ENCODE measurements around the gene RALGAPA1.
"Not testable (repeated sequence)": the region's sequence is repeated elsewhere in the genome, so short reads cannot be mapped to it uniquely, and the experiment has no call there.

Gene RALGAPA1

DNA sequence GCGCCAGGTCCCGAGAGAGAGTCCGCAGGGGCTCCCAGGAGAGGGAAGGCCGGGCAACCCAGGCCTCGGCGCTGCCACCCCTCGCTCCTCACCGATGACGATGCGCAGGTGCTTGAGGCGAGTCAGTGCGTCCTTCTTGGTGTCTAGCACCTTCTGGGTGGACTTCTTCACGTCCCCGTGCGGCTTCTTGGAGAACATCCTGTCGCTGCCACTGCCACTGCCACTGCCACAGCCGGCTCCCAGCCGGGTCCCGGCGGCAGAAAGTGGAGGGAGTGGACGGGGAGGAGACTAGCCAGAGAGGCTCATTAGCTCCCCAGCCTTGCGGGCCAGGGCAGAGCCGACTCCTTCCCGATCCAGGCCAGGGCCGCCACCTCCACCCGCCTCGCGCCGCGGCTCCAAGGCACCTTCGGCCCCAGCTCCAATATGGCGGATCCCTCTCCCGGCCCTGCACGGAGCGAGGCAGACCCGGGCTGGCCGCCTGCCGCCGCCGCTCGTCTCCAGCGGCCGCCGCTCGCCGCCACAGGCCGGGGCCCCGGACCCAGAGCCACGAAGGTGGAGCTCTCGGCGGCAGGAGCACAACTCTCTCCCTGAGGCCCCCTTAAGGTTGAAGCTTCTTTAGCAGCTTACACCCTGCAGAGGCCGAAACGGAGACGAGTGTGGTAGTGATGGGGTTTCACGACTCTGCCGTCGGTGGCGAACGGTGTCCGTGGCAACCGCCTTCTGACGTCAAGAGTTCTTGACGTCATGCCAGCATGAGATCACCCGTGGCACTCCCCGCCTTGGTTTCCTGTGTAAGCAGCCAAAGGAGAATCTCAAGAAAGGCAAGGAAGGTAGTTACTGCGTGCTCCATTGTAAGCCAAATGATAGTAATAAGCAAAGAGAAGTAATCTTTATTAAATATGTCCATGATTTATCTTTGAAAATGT is at the start of gene RALGAPA1:
Gene RALGAPA1 (minus strand): TSS at position 658 of the 926 bp plus-strand sequence. CDS start 460 bp downstream, at position 198.
- peak; percentile 94 to 95 for DNase-seq

DNA sequence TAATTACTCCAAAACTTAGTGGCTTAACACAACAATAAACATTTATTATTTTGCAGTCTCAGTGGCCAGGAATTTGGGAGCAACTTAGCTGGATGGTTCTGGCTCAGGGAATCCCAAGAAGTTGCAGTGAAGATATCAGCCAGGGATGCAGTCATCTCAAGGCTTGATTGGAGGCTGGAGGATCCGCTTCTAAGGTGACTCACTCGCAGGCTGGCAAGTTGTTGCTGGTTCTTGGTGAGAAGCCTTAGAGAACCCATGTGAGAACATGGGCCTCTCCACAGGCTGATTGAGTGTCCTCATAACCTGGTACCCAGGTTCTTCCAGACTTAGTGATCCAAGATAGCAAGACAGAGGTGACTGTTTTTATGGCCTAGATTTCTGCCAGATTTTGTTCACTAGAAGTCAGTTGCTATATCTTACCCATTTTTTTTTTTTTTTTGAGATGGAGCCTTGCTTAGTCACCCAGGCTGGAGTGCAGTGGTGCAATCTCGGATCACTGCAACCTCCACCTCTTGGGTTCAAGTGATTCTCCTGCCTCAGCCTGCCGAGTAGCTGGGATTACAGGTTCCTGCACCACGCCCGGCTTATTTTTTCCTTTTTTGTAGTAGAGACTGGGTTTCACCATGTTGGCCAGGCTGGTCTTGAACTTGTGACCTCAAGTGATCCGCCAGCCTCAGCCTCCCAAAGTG is 49.6 kb upstream of the RALGAPA1 start:
- no peak for DNase-seq

DNA sequence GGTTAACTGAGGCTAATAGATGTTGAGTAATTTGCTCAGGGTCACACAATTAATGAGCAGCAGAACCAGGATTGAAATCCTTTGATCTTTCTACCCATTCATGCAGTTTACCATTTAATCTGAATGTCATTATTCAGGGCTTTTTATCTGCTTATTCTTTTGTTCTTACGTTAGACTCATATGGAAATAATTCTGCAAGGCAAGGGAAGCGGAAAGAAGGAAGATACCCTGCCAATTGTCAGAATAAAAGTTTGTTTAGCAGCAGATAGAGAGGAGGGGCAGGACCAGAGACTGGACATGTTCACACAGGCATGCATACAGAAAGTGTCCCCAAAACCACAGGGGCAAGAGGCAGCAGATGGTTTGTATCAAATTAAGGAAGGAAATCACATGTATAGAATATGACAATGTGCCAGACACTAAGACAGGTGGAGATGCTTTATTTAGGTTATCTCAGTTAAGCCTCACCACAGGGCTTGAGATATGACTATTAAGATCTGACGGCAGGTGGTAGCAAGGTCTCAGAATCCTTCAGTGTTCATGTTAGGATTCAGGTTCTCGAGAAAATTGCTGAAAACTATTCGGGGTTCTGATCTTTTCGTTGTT is 46.9 kb upstream of the RALGAPA1 start:
- no peak for DNase-seq

DNA sequence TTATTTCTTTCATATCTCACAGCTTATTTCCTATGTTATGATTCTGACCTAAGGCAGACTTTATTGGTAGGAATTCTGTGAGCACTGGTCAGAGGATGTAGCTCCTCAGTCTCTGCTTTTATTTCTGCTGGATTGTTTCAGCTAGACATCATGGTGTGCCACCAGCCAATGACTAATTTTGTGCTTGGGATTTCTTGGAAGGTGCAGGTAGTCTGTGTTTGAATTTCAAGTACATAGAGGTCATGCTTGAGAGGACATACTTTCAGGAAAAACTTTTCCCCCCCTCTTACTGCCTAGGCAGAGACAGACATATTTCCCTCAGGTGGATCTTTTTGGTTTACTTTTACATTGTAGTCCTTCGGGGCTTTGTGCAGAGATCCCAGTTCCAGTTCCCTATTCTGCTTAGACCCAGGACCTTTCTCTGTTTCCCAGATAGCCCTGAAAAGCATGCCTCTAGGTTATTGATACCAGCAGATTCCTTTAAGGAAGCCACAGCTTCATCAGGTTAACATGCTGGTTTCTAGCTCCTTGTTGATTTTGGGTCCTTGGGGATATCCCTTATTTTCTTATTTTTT is 45.7 kb upstream of the RALGAPA1 start:
- no peak for DNase-seq

DNA sequence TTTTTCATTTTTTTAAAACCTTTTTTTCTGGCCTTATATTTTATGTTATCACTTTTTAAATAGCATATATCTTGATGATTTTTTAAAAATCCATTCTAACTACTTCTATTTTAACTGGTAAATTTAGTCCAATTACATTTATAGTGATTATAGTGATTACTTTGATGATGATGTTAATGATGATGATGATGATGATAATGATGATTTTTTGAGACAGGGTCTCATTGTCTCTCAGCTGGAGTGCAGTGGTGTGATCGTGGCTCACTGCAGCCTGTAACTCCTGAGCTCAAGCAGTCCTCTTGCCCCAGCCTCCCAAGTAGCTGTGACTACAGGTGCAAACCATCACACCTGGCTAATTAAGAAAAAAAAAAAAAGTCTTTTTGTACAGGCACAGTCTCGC is 44.1 kb upstream of the RALGAPA1 start:
- DNase-seq, result no peak

DNA sequence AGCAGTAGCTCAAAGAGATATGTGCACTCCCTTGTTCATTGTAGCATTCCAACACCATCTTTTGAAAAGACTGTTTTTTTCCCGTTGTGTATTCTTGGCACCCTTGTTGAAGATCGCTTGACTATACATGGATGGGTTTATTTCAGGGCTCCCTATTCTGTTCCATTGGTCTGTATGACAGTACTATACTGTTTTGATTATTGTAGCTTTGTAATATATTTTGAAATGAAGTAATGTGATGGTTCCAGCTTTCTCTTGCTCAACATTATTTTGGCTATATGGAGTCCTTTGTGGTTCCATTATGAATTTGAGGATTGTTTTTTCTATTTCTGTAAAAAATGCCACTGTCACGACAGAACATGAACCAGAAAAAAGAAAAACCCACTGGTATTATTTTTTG is 42.7 kb upstream of the RALGAPA1 start:
- no peak for DNase-seq

DNA sequence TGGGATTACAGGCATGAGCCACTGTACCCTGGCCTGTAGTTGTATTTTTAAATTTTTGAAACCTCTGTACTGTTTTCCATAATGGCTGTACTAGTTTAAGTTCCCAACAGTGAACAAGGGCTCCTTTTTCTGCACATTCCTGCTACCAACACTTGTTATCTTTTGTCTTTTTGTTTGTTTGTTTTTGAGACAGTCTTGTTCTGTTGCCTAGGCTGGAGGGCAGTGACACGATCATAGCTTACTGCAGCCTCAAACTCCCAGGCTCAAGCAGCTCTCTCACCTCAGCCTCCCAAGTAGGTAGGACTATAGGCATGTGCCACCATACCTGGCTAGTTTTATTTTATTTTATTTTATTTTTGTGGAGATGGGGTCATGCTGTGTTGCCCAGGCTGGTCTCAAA is 40.0 kb upstream of the RALGAPA1 start:
- no peak for DNase-seq

DNA sequence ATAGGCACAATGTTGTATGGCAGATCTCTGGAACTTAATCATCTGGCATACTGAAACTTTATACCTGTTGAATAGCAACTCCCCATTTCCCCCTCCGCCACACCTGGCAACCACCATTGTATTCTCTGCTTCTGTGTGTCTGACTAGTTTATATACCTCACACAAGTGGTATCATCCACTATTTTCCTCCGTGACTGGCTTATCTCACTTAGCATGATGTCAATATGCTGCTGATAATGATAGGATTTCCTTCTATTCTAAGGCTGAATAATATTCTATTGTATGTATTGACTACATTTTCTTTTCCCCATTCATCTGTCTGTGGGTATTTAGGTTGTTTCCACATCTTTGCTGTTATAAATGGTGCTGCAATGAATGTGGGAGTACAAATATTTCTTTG is 38.5 kb upstream of the RALGAPA1 start:
- DNase-seq, result no peak

DNA sequence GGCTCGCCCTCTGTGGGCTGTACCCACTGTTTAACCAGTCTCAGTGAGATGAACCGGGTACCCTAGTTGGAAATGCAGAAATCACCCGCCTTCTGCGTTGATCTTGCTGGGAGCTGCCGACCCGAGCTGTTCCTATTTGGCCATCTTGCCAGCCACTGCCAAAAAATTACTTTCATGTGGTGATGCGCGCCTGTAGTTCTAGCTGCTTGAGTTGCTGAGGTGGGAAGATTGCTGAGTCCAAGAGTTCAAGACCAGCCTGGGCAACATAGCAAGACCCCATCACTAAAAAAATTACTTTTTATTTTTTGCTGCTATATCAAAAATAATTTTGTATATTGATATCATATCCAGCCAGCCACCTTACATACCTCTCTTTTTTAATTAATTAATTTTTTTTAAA is 35.4 kb upstream of the RALGAPA1 start:
- no peak for DNase-seq

DNA sequence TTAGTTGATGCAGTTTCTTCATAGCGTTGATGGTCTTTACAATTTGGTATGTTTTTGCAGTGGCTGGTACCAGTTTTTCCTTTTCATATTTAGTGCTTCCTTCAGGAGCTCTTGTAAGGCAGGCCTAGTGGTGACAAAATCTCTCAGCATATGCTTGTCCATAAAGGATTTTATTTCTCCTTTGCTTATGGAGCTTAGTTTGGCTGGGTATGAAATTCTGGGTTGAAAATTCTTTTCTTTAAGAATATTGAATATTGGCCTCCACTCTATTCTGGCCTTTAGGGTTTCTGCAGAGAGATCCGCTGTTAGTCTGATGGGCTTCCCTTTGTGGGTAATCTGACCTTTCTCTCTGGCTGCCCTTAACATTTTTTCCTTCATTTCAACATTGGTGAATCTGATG is 33.1 kb upstream of the RALGAPA1 start:
- not testable (repeated sequence) for DNase-seq

DNA sequence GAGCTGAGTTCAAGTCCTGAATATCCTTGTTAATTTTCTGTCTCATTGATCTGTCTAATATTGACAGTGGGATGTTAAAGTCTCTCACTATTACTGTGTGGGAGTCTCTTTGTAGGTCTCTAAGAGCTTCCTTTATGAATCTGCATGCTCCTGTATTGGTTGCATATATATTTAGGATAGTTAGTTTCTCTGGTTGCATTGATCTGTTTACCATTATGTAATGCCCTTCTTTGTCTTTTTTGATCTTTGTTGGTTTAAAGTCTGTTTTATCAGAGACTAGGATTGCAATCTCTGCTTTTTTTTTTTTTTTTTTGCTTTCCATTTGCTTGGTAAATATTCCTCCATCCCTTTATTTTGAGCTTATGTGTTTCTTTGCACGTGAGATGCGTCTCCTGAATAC is 32.6 kb upstream of the RALGAPA1 start:
- DNase-seq, result not testable (repeated sequence)

DNA sequence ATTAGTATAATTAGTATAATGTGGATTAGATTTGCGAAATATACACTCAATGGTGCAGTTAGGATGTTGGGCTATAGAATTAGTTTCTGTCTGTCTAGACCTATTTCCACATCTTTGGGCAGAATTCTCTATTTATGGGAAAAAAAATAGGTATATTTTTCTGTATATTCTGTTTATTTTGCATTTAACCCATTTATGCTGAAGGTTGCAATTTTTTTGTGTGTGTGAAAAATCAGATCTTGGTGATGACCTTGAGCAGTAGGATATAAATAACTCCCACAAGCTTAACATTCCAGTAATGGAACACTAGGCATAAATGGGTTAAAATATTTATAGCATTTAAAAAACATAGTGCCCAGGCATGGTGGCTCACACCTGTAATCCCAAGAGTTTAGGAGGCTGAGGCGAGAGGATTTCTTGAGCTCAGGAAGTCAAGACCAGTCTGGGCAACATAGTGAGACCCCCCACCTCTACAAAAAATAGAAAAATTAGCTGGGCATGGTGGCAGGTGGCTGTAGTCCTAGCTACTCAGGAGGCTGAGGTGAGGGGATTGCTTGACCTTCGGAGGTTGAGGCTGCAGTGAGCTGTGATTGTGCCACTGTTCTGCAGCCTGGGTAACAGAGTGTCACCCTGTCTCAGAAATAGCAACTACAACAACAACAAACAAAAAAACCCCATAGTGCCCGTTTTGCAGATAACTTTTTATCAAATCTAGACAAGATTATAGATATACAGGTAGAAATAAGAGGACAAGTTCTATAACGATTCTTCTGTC is 26.3 kb upstream of the RALGAPA1 start:
- DNase-seq, result no peak

DNA sequence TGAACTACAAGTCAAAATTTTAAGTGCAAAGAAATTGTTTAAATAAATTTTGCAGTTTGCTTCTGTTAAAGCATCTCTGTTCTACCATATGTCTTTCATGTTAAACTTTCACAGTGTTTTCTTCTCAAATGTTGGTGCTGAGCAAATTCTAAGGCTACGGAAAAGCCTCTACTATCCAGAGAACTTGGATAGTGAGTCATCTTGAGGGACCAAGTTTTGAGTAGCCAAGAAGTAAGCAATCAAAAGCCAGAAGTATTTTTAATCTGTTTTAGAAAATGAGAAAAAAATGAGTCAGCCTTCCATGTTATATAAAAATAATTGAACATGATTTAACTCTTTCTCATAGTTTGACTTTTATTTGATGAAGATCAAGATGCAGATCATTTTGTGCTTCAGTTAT is 20.4 kb upstream of the RALGAPA1 start:
- no peak for DNase-seq

DNA sequence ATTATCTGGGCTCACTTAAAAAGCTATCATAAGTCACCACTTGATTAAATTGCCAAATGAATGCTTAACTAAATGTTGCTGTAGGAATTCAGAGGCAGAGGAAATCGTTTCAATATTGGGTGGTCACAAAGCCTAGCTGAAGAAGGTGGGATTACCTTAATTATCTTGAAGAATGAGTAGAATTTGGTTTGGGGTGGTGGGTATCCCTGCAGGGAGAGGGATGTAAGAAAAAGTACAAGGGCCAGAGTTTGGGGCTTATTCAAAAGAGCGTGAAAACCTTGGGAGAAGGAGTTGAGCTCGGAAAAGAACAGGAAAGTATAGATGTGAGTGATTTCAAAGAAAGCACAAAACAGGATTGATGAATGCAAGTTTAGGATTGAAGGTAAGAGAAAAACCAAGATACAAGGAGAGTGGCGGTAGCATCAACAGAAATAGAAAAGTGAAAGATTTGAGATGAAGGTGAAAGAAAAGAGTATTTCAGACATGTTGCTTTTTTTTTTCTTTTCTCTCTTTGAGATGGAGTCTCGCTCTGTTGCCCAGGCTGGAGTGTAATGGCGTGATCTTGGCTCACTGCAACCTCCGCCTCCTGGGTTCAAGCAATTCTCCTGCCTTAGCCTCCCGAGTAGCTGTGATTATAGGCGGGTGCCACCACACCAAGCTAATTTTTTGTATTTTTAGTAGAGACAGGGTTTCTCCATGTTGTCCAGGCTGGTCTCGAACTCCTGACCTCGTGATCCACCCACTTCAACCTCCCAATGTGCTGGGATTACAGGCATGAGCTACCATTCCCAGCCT is 18.8 kb upstream of the RALGAPA1 start:
- no peak for DNase-seq

DNA sequence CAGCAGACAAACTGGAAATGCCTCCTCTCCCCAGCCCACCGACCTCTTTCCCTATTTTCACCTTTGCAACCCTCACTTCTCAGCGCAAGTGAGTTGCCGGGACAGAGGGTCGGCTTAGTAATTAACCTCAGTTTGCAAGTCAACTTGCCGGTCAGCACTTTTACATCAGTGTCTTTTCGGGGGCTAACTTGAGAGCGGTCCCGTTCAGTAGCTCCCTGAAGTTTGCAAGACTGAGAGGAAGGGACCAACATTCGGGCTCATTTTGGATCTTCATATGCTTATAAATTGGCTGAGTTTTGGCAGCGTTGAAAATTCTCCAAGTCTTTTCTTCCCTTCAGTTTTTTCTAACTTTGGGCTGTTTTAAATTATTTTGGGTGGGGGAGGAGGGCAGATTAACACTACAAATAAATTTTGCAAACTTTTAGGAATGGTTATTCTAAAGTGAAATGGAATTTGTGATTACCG is 17.9 kb upstream of the RALGAPA1 start:
- DNase-seq, result no peak

DNA sequence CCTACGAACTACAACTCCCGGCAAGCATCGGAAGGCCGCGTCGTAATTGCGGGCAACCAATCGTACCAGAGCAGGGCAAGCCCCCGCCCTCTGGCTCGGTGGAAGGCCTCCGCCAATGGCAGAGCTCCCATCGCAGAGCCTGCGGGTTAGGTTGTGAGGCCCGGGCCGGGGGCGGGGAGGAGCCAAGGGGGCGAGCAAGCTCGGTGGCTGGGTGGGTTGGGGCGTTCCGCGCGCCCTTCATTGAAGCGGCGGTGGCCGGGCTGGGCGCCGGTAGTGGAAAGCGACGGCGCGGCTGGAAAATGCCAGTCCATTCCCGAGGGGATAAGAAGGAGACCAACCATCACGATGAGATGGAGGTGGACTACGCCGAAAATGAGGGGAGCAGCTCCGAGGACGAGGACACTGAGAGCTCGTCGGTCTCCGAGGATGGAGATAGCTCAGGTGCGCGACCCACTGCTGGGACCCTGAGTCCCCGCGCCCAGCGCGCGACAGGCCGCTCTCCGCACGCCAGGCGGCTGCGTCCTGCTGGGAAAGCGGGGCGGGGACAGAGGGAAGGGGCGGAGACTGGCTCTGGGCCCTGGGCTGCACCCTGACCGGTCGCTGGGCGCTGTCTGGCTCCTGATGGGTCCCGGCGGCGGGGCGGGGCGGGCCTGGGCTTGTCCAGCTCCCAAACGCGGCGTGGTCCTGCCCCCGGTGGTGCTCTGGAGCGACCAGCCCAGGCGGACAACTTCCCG is 17.3 kb upstream of the RALGAPA1 start, which contains the start of gene BRMS1L:
Gene BRMS1L (plus strand): TSS at position 121 of the 734 bp plus-strand sequence. CDS start 179 bp downstream, at position 300.
- DNase-seq, result peak; percentile 96 to 97

DNA sequence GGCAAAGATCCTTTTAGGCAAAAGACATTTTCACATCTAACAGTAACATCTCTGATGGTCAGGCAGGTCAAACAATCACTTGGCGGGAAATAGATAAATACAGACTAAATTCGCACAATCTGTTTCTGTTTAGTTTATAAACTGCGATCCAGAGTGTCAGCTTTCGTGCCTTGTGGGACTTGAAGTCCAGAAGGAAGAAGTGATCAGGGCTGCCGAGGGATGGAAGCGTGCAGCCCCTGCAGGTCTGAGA is 16.8 kb upstream of the RALGAPA1 start:
- no peak for DNase-seq

DNA sequence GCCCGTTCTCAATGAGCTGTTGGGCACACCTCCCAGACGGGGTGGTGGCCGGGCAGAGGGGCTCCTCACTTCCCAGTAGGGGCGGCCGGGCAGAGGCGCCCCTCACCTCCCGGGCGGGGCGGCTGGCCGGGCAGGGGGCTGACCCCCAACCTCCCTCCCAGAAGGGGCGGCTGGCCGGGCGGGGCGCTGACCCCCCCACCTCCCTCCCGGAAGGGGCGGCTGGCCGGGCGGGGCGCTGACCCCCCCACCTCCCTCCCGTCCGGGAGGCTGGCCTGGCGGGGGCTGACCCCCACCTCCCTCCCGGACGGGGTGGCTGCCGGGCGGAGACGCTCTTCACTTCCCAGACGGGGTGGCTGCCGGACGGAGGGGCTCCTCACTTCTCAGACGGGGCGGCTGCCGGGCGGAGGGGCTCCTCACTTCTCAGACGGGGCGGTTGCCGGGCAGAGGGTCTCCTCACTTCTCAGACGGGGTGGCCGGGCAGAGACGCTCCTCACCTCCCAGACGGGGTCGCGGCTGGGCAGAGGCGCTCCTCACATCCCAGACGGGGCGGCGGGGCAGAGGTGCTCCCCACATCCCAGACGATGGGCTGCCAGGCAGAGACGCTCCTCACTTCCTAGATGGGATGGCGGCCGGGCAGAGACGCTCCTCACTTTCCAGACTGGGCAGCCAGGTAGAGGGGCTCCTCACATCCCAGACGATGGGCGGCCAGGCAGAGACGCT is 15.5 kb upstream of the RALGAPA1 start:
- DNase-seq, result not testable (repeated sequence)

DNA sequence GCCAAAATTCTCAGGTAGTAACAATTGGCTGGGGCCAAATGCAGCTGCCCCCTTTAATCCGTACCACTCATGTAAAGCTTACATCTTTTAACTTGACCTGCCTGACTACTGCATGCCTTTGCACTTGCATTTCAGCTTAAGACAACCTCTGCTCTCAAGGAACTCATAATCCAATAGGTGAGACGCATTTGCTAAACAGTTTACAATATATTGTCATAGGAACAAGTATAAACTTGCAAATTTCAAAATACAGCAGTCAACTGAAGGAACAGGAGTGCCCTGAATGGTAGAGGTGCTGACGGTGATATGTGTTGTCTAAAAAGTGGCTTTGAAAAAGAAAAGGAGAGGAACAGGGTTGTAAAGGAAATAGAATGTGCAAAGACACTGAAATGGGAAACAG is 13.4 kb upstream of the RALGAPA1 start:
- no peak for DNase-seq

Data from inflammatory macrophage treated with lipopolysaccharide for 1 hour (primary cell).